ENCODE data around the gene OR52E1. TPM values are rescaled to one million over a fixed set of nuclear protein-coding genes. Genes with fewer than 3 reads are reported as not detected.

The OR52E1 gene
- total and polyA plus RNA-seq, 9 of the 15 experiments (the other 6 are each of a cell fraction or from before 2014, with no cell fraction given) = not detected

DNA sequence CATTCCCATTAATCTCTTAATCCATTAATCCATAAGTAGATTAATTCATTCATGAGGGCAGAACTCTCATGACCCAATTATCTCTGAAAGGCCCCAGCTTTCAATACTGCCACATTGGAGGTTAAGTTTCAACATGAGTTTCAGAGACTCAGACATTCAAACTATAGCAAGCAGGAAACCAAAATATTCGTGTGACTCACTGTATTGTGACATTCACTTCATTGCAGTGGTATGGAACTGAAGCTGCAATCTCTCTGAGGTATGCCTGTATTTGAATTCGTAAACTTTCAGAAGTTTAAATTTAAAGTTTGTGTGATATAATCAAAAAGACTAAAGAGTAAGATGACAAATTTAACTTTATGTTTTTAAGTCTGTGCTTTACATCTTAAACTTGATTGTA lies 26.0 kb upstream of the OR52E1 start:
- no TSS peak for BruUV-seq (replicated peaks)
- Histone ChIP-seq H2AFZ (ENCODE audit: low read depth, low read length) (no peak overlapping the region), H3K36me3 (ENCODE audit: control insufficient read depth, insufficient read depth, low read length) (no peaks in the 10 kb centered on the region), H3K27me3 (ENCODE audit: control insufficient read depth in 2 of 2, insufficient read depth in 2 of 2, low read length in 2 of 2) (peaks cover 0 to 4% of the 10 kb centered on the region in 2 experiments; a peak in 3 of 5 replicates), H3K27ac (ENCODE audit: extremely low read depth, low read depth, low read length) (no peak overlapping the region), H3K79me2 (ENCODE audit: control insufficient read depth, insufficient read depth, low read length) (no peaks in the 10 kb centered on the region), H4K20me1 (replicated peaks; ENCODE audit: control insufficient read depth, insufficient read depth, low read length) (no peaks in the 10 kb centered on the region), H3K4me1 (replicated peaks in 1 of 2; ENCODE audit: control insufficient read depth in 2 of 2, insufficient read depth in 2 of 2, low read length in 2 of 2) (no peaks in the 10 kb centered on the region), H3K9ac (ENCODE audit: insufficient read depth in 1 of 2, low read depth in 2 of 2, low read length in 2 of 2) (no peak overlapping the region), H3K9me1 (ENCODE audit: control insufficient read depth, insufficient read depth, low read length) (no peaks in the 10 kb centered on the region), H3K9me3 (replicated peaks; ENCODE audit: control insufficient read depth, insufficient read depth, low read depth, low read length) (no peaks in the 10 kb centered on the region), H3K4me2 (ENCODE audit: insufficient read depth, low read length) (no peak overlapping the region), H3K4me3 (no peak overlapping the region)
- intact Hi-C loops (cut with micrococcal nuclease) = no loop called here
- 0% methylated on average over 2 of the region's 2 CpGs for WGBS (ENCODE audit: insufficient coverage, low coverage, missing lambda C conversion rate)
- DNase-seq (ENCODE audit: extremely low read depth in 1 of 4, low spot score in 3 of 4) = no peak
- in situ Hi-C loops (cut with MboI) = no loop called here
- no peak for FAIRE-seq
- no peak for ATAC-seq
- CTCF ChIA-PET (ENCODE audit: low intra/inter-chr PET ratio) = no interaction called here
- POLR2A ChIA-PET = no interaction called here
- TF ChIP-seq ZKSCAN3 (CRISPR knock-in tag; IDR thresholded peaks at IDR 0.05) = no peak
- TF ChIP-seq KAT8 (IDR thresholded peaks at IDR 0.05; ENCODE audit: low read depth) = no peak
- no peak for TF ChIP-seq STAT6 (CRISPR knock-in tag; IDR thresholded peaks at IDR 0.05)
- no peak for TF ChIP-seq PURB (CRISPR knock-in tag; IDR thresholded peaks at IDR 0.05; ENCODE audit: low read depth)
- TF ChIP-seq RBM17 (IDR thresholded peaks at IDR 0.05; ENCODE audit: borderline replicate concordance, low read depth, low read length) = no peak
- no peak for TF ChIP-seq ZNF609 (CRISPR knock-in tag; IDR thresholded peaks at IDR 0.05; ENCODE audit: borderline replicate concordance)
- TF ChIP-seq E2F4 (CRISPR knock-in tag; IDR thresholded peaks at IDR 0.05; ENCODE audit: low read depth) = no peak
- TF ChIP-seq IFI16 (CRISPR knock-in tag; IDR thresholded peaks at IDR 0.05) = no peak
